Measurements from ENCODE around the gene IQUB. TPM values are rescaled to one million over a fixed set of nuclear protein-coding genes. Genes with fewer than 3 reads are reported as not detected.

The IQUB gene
- total and polyA plus RNA-seq, 2 donors (not counting 1 experiment from before 2014, with no cell fraction given), result 0.01 to 0.12 TPM

GRCh38 chr7:123498601-123499000, 35.8 kb downstream of the IQUB start:
- Mint-ChIP-seq H3K27me3 (peaks cover 27% of the 10 kb centered on the region), H3K4me3 (no peak overlapping the region), H3K9me3 (ENCODE audit: insufficient read depth) (no peaks in the 10 kb centered on the region), H3K27ac (no peak overlapping the region), H3K4me1 (no peaks in the 10 kb centered on the region)
- Histone ChIP-seq H3K4me3 (ENCODE audit: control extremely low read depth in 1 of 5, extremely low read depth in 1 of 5, insufficient read depth in 1 of 5, low read depth in 2 of 5, low read length in 4 of 5) (no peak overlapping the region), H3K79me2 (ENCODE audit: control insufficient read depth, insufficient read depth, low read length) (no peaks in the 10 kb centered on the region), H3K4me2 (replicated peaks; ENCODE audit: low read depth, low read length, poor library complexity, severe bottlenecking) (no peak overlapping the region), H3K27ac (ENCODE audit: low read length in 2 of 2) (no peak overlapping the region), H3K9ac (ENCODE audit: low read length) (no peak overlapping the region), H2AFZ (ENCODE audit: insufficient read depth, low read depth, low read length, poor library complexity, severe bottlenecking) (no peak overlapping the region), H3K36me3 (replicated peaks in 1 of 2; ENCODE audit: control extremely low read depth in 1 of 2, control insufficient read depth in 1 of 2, extremely low read depth in 1 of 2, insufficient read depth in 2 of 2, low read length in 1 of 2) (no peaks in the 10 kb centered on the region), H4K20me1 (ENCODE audit: control insufficient read depth, insufficient read depth, low read length, poor library complexity, severe bottlenecking) (no peaks in the 10 kb centered on the region), H3K4me1 (ENCODE audit: control insufficient read depth in 2 of 2, insufficient read depth in 2 of 2, low read length in 2 of 2) (no peaks in the 10 kb centered on the region), H3K9me3 (ENCODE audit: control extremely low read depth in 1 of 3, control insufficient read depth in 2 of 3, insufficient read depth in 1 of 3, low read length in 2 of 3) (no peaks in the 10 kb centered on the region), H3K27me3 (replicated peaks in 1 of 4; ENCODE audit: control extremely low read depth in 1 of 4, control insufficient read depth in 3 of 4, insufficient read depth in 4 of 4, low read length in 3 of 4) (peaks cover 0 to 11% (median 0%) of the 10 kb centered on the region in 4 experiments)
- no peak for ATAC-seq (ENCODE audit: low read depth)
- no peak for DNase-seq
- intact Hi-C loops (cut with micrococcal nuclease), result no loop called here
- POLR2A ChIA-PET, result no interaction called here
- WGBS (ENCODE audit: insufficient coverage), result 63% methylated on average over 1 of the region's 2 CpGs
- CTCF ChIA-PET, result no interaction called here
- TF ChIP-seq, protein P1, sequence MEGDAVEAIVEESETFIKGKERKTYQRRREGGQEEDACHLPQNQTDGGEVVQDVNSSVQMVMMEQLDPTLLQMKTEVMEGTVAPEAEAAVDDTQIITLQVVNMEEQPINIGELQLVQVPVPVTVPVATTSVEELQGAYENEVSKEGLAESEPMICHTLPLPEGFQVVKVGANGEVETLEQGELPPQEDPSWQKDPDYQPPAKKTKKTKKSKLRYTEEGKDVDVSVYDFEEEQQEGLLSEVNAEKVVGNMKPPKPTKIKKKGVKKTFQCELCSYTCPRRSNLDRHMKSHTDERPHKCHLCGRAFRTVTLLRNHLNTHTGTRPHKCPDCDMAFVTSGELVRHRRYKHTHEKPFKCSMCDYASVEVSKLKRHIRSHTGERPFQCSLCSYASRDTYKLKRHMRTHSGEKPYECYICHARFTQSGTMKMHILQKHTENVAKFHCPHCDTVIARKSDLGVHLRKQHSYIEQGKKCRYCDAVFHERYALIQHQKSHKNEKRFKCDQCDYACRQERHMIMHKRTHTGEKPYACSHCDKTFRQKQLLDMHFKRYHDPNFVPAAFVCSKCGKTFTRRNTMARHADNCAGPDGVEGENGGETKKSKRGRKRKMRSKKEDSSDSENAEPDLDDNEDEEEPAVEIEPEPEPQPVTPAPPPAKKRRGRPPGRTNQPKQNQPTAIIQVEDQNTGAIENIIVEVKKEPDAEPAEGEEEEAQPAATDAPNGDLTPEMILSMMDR (IDR thresholded peaks at IDR 0.05), result no peak
- TF ChIP-seq EZH2 (IDR thresholded peaks at IDR 0.05; ENCODE audit: borderline replicate concordance, insufficient read depth, low read depth, low read length, poor library complexity, severe bottlenecking), result no peak

GRCh38 chr7:123498031-123498430, 36.4 kb downstream of the IQUB start:
- CTCF ChIA-PET, result no interaction called here
- Histone ChIP-seq H3K27ac (ENCODE audit: low read length in 2 of 2) (no peak overlapping the region), H4K20me1 (ENCODE audit: control insufficient read depth, insufficient read depth, low read length, poor library complexity, severe bottlenecking) (no peaks in the 10 kb centered on the region), H3K79me2 (ENCODE audit: control insufficient read depth, insufficient read depth, low read length) (no peaks in the 10 kb centered on the region), H3K27me3 (replicated peaks in 1 of 4; ENCODE audit: control extremely low read depth in 1 of 4, control insufficient read depth in 3 of 4, insufficient read depth in 4 of 4, low read length in 3 of 4) (peaks cover 0 to 11% (median 0%) of the 10 kb centered on the region in 4 experiments), H3K4me3 (ENCODE audit: control extremely low read depth in 1 of 5, extremely low read depth in 1 of 5, insufficient read depth in 1 of 5, low read depth in 2 of 5, low read length in 4 of 5) (no peak overlapping the region), H3K9ac (ENCODE audit: low read length) (no peak overlapping the region), H3K4me1 (ENCODE audit: control insufficient read depth in 2 of 2, insufficient read depth in 2 of 2, low read length in 2 of 2) (no peaks in the 10 kb centered on the region), H3K4me2 (replicated peaks; ENCODE audit: low read depth, low read length, poor library complexity, severe bottlenecking) (no peak overlapping the region), H3K9me3 (ENCODE audit: control extremely low read depth in 1 of 3, control insufficient read depth in 2 of 3, insufficient read depth in 1 of 3, low read length in 2 of 3) (no peaks in the 10 kb centered on the region), H3K36me3 (replicated peaks in 1 of 2; ENCODE audit: control extremely low read depth in 1 of 2, control insufficient read depth in 1 of 2, extremely low read depth in 1 of 2, insufficient read depth in 2 of 2, low read length in 1 of 2) (no peaks in the 10 kb centered on the region), H2AFZ (ENCODE audit: insufficient read depth, low read depth, low read length, poor library complexity, severe bottlenecking) (no peak overlapping the region)
- POLR2A ChIA-PET, result no interaction called here
- ATAC-seq (ENCODE audit: low read depth) (no peak), DNase-seq (no peak)
- Mint-ChIP-seq H3K4me1 (no peaks in the 10 kb centered on the region), H3K9me3 (ENCODE audit: insufficient read depth) (no peaks in the 10 kb centered on the region), H3K27ac (no peak overlapping the region), H3K27me3 (peaks cover 27% of the 10 kb centered on the region), H3K4me3 (no peak overlapping the region)
- intact Hi-C loops (cut with micrococcal nuclease), result no loop called here
- TF ChIP-seq, protein P1 (IDR thresholded peaks at IDR 0.05), result no peak
- TF ChIP-seq EZH2 (IDR thresholded peaks at IDR 0.05; ENCODE audit: borderline replicate concordance, insufficient read depth, low read depth, low read length, poor library complexity, severe bottlenecking), result no peak
- WGBS (ENCODE audit: insufficient coverage), result 67% methylated on average over 1 of the region's 1 CpG

Data from B cell (primary cell).